Measurements from ENCODE around the gene CCDC47. TPM values are rescaled to one million over a fixed set of nuclear protein-coding genes. Genes with fewer than 3 reads are reported as not detected.

CCDC47 gene
- total and polyA plus RNA-seq, 2 donors (not counting 1 experiment from before 2014, with no cell fraction given) = 7.4 to 39.7 TPM

DNA sequence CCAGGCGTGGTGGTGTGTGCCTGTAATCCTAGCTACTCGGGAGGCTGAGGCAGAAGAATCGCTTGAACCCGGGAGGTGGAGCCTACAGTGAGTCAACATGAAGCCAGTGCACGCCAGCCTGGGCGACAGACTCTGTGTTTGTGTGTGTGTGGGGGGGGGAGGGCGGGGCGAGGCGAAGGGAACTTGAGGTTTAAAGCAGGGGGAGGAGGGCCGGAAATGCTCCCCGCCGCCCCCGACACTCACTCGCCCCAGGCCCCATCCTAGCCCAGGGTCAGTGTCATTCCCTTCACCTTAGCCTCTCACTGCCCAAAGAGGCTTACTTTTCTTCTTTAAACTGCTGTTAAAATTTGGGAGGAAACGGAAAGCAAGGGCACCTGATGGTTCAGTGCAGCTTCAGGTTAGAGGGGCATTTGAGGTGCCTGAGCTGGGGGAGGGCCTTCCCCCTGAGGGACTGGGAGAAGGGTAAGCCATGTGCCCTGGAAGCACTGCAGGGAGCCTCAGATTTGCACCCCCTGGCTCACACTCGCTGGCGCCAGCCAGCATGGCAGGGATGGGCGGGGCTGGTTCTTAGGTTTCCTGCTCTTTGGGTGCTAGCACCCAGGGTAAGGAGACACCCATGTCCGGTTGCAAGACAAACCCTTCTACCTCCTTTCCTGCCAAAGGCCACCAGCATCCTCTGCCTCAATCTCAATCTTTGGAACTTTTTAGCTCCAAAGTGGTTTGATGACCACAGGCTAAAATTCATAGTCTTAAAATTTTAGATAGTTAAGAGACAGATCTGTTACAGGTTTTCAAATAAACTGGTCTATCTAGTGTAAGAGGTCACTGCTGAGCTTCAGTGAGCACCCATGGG lies 71.3 kb downstream of the CCDC47 start:
- H3K27ac ChIP-seq (ENCODE audit: low read length in 2 of 2) = peak overlapping the region; percentile 77 to 95
- H3K27me3 ChIP-seq (replicated peaks in 1 of 4; ENCODE audit: control extremely low read depth in 1 of 4, control insufficient read depth in 3 of 4, insufficient read depth in 4 of 4, low read length in 3 of 4) = no peaks in the 10 kb centered on the region
- DNase-seq (peak; percentile 77), ATAC-seq (ENCODE audit: low read depth) (peak; percentile 5)
- Mint-ChIP-seq H3K4me1 (peaks cover 68% of the 10 kb centered on the region), H3K9me3 (ENCODE audit: insufficient read depth) (no peaks in the 10 kb centered on the region), H3K27me3 (no peaks in the 10 kb centered on the region), H3K4me3 (peak overlapping the region; percentile 89), H3K27ac (peak overlapping the region; percentile 99)
- WGBS (ENCODE audit: insufficient coverage) = 0% methylated on average over 7 of the region's 19 CpGs
- H3K9ac ChIP-seq (ENCODE audit: low read length) = peak overlapping the region; percentile 64
- intact Hi-C loops (cut with micrococcal nuclease) = loop anchor here (1.0 to 5.0 kb wide), 2 partner anchors 39 to 805 kb away; partner anchors contain the start of genes CEP95, DDX5 and STRADA
- H3K4me1 ChIP-seq (ENCODE audit: control insufficient read depth in 2 of 2, insufficient read depth in 2 of 2, low read length in 2 of 2) = peaks cover 59 to 66% of the 10 kb centered on the region in 2 donors
- peak overlapping the region; percentile 53 to 98 (median 67) for H3K4me3 ChIP-seq (ENCODE audit: control extremely low read depth in 1 of 5, extremely low read depth in 1 of 5, insufficient read depth in 1 of 5, low read depth in 2 of 5, low read length in 4 of 5)
- ChIA-PET POLR2A (interaction anchor here (0.5 to 10.6 kb wide), 14 partner anchors 8 to 804 kb away, joined by 3 to 113 read pairs (median 5); partner anchors contain the start of genes CCDC47, CEP95, DDX42 and DDX5), CTCF (interaction anchor here (1.0 to 4.0 kb wide), 6 partner anchors 8 to 277 kb away, joined by 3 to 26 read pairs (median 7); partner anchors contain the start of genes CCDC47 and STRADA)
- H2AFZ ChIP-seq (ENCODE audit: insufficient read depth, low read depth, low read length, poor library complexity, severe bottlenecking) = no peak overlapping the region
- peaks cover 0 to 6% (median 0%) of the 10 kb centered on the region in 3 donors for H3K9me3 ChIP-seq (ENCODE audit: control extremely low read depth in 1 of 3, control insufficient read depth in 2 of 3, insufficient read depth in 1 of 3, low read length in 2 of 3)
- H4K20me1 ChIP-seq (ENCODE audit: control insufficient read depth, insufficient read depth, low read length, poor library complexity, severe bottlenecking) = peaks cover 37% of the 10 kb centered on the region
- peak overlapping the region; percentile 99 for H3K4me2 ChIP-seq (replicated peaks; ENCODE audit: low read depth, low read length, poor library complexity, severe bottlenecking)
- peaks cover 52% of the 10 kb centered on the region for H3K79me2 ChIP-seq (ENCODE audit: control insufficient read depth, insufficient read depth, low read length)
- TF ChIP-seq EZH2 (IDR thresholded peaks at IDR 0.05; ENCODE audit: borderline replicate concordance, insufficient read depth, low read depth, low read length, poor library complexity, severe bottlenecking) = no peak
- TF ChIP-seq, protein P1, sequence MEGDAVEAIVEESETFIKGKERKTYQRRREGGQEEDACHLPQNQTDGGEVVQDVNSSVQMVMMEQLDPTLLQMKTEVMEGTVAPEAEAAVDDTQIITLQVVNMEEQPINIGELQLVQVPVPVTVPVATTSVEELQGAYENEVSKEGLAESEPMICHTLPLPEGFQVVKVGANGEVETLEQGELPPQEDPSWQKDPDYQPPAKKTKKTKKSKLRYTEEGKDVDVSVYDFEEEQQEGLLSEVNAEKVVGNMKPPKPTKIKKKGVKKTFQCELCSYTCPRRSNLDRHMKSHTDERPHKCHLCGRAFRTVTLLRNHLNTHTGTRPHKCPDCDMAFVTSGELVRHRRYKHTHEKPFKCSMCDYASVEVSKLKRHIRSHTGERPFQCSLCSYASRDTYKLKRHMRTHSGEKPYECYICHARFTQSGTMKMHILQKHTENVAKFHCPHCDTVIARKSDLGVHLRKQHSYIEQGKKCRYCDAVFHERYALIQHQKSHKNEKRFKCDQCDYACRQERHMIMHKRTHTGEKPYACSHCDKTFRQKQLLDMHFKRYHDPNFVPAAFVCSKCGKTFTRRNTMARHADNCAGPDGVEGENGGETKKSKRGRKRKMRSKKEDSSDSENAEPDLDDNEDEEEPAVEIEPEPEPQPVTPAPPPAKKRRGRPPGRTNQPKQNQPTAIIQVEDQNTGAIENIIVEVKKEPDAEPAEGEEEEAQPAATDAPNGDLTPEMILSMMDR (IDR thresholded peaks at IDR 0.05) = no peak
- H3K36me3 ChIP-seq (replicated peaks in 1 of 2; ENCODE audit: control extremely low read depth in 1 of 2, control insufficient read depth in 1 of 2, extremely low read depth in 1 of 2, insufficient read depth in 2 of 2, low read length in 1 of 2) = peaks cover 0 to 35% of the 10 kb centered on the region in 2 experiments

All from B cell (primary cell).